ENCODE data around the gene NIBAN1. TPM values are rescaled to one million over a fixed set of nuclear protein-coding genes. Genes with fewer than 3 reads are reported as not detected.

NIBAN1 gene
- total RNA-seq, 1 experiment from 2014 or later = 19.5 TPM

DNA sequence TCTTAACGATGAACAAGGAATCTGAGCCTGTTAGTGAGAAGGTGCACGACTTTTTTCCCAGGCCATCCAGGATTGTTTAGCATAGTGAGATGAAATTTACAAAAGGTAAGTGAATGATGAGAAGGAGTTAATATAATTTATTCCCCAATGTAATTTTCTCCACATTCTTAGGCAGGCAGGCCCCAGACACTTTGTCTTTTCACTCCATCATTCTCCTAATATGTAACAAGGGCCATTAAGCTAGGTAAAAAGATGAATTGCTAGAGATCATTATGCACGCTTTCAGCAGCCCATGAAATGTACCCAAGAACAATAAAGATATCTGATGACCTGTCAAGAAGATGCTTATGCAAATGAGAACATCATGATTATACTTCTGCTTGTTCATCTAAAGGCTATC lies 24.1 kb downstream of the NIBAN1 start:
- Mint-ChIP-seq H3K9me3 (ENCODE audit: low read depth, unreplicated experiment) (no peaks in the 10 kb centered on the region), H3K4me1 (ENCODE audit: low read depth, unreplicated experiment) (peaks cover 16% of the 10 kb centered on the region), H3K27ac (ENCODE audit: unreplicated experiment) (no peak overlapping the region), H3K27me3 (ENCODE audit: unreplicated experiment) (no peaks in the 10 kb centered on the region), H3K36me3 (ENCODE audit: insufficient read depth, unreplicated experiment) (no peaks in the 10 kb centered on the region), H3K4me3 (ENCODE audit: low read depth, unreplicated experiment) (no peak overlapping the region)
- no TSS peak for BruUV-seq (replicated peaks)
- CTCF ChIA-PET = interaction anchor here (0.6 to 0.7 kb wide), 2 partner anchors 16 to 1218 kb away, joined by 3 to 4 read pairs; no protein-coding TSS in a partner anchor
- intact Hi-C loops (cut with micrococcal nuclease; ENCODE audit: unreplicated experiment) = no loop called here
- no peak for TF ChIP-seq CTCF (IDR thresholded peaks at IDR 0.05; ENCODE audit: unreplicated experiment)
- no peak for DNase-seq

GRCh38 chr1:184947497-184948256 lies 26.6 kb downstream of the NIBAN1 start:
- Mint-ChIP-seq H3K4me3 (ENCODE audit: low read depth, unreplicated experiment) (no peak overlapping the region), H3K9me3 (ENCODE audit: low read depth, unreplicated experiment) (no peaks in the 10 kb centered on the region), H3K36me3 (ENCODE audit: insufficient read depth, unreplicated experiment) (no peaks in the 10 kb centered on the region), H3K27me3 (ENCODE audit: unreplicated experiment) (no peaks in the 10 kb centered on the region), H3K4me1 (ENCODE audit: low read depth, unreplicated experiment) (no peaks in the 10 kb centered on the region), H3K27ac (ENCODE audit: unreplicated experiment) (no peak overlapping the region)
- no peak for DNase-seq
- TF ChIP-seq CTCF (IDR thresholded peaks at IDR 0.05; ENCODE audit: unreplicated experiment) = no peak
- intact Hi-C loops (cut with micrococcal nuclease; ENCODE audit: unreplicated experiment) = no loop called here
- CTCF ChIA-PET = no interaction called here
- BruUV-seq (replicated peaks) = no TSS peak

DNA sequence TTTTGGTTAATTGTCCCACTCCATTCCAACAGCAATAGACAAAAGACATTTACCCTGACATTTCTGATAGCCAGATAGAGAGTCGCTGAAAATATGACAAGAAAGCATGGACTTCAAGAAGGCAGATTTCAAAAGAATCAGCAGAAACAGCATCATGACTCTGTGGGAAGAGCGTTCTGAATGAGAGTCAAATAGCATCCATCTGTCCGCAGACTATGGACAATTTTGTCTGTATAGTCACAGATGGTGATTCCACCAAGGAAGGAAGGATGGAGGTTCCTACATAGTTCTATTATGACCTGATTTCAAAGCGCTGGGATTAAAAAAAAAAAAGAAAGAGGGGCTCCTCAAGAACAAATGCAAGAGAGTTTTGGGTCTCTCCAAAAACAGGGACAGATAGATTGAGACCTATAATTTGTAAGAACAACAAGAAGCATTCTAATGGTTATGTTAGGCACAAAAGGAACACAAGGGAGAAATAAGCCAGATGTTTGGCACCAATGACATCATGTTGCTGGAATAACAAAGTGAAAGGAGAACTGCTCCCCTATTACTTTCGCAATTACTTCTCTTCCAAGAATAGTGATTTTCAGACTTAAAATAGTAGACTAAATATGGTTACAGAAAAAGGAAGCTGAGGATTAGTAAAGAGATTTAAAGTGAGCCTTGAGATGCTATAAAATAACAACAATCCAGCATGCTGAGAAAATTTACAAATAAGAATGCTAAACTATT lies 28.5 kb downstream of the NIBAN1 start:
- Mint-ChIP-seq H3K27me3 (ENCODE audit: unreplicated experiment) (no peaks in the 10 kb centered on the region), H3K27ac (ENCODE audit: unreplicated experiment) (no peak overlapping the region), H3K36me3 (ENCODE audit: insufficient read depth, unreplicated experiment) (no peaks in the 10 kb centered on the region), H3K9me3 (ENCODE audit: low read depth, unreplicated experiment) (no peaks in the 10 kb centered on the region), H3K4me3 (ENCODE audit: low read depth, unreplicated experiment) (no peak overlapping the region), H3K4me1 (ENCODE audit: low read depth, unreplicated experiment) (no peaks in the 10 kb centered on the region)
- intact Hi-C loops (cut with micrococcal nuclease; ENCODE audit: unreplicated experiment) = no loop called here
- DNase-seq = no peak
- no peak for TF ChIP-seq CTCF (IDR thresholded peaks at IDR 0.05; ENCODE audit: unreplicated experiment)
- CTCF ChIA-PET = no interaction called here
- BruUV-seq (replicated peaks) = no TSS peak

DNA sequence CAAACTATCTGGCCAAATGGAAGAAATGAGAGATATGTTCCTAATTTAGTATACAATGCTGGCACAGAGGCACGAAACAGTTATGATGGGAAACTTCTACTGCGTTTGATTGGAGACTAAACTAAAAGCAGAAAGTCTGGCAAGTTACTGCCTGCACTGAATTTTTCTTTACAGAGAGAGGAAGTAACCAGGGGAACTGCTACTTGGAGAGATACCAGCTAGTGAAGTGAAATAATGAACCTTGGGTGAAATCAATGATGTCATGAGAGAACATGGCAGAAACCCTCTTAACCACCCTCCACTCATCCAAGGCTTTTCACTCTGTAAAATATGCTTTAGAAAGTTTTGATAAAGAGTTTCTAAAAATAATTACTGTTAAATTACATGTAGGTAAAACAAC lies 29.3 kb downstream of the NIBAN1 start:
- Mint-ChIP-seq H3K4me1 (ENCODE audit: low read depth, unreplicated experiment) (no peaks in the 10 kb centered on the region), H3K9me3 (ENCODE audit: low read depth, unreplicated experiment) (no peaks in the 10 kb centered on the region), H3K27me3 (ENCODE audit: unreplicated experiment) (no peaks in the 10 kb centered on the region), H3K27ac (ENCODE audit: unreplicated experiment) (no peak overlapping the region), H3K36me3 (ENCODE audit: insufficient read depth, unreplicated experiment) (no peaks in the 10 kb centered on the region), H3K4me3 (ENCODE audit: low read depth, unreplicated experiment) (no peak overlapping the region)
- no peak for TF ChIP-seq CTCF (IDR thresholded peaks at IDR 0.05; ENCODE audit: unreplicated experiment)
- intact Hi-C loops (cut with micrococcal nuclease; ENCODE audit: unreplicated experiment) = no loop called here
- CTCF ChIA-PET = no interaction called here
- no TSS peak for BruUV-seq (replicated peaks)
- no peak for DNase-seq
